ENCODE measurements around the gene OMA1.

DNA sequence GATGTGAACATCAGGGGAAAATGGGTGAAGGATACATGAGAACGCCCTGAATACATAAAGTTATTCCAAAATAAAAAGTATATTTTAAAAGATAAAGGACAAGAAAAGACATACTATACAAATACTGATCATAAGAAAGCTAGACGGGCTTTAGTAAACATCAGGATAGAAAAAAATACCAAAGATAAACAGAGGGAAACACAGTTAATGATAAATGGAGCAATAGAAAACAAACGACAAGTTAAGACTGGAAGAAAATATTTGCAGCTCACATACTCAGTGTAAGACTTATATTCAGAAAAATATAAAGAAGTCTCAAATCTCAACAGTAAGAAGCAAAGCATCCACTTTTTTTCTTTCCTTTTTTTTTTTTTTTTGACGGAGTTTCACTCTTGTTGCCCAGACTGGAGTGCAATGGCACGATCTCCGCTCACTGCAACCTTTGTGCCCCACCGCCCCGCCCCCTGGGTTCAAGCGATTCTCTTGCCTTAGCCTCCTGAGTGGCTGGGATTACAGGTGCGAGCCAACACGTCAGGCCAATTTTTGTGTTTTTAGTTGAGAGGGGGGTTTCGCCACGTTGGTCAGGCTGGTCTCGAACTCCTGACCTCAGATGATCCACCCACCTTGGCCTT is 94.8 kb downstream of the OMA1 start:
- TF ChIP-seq, protein P1, sequence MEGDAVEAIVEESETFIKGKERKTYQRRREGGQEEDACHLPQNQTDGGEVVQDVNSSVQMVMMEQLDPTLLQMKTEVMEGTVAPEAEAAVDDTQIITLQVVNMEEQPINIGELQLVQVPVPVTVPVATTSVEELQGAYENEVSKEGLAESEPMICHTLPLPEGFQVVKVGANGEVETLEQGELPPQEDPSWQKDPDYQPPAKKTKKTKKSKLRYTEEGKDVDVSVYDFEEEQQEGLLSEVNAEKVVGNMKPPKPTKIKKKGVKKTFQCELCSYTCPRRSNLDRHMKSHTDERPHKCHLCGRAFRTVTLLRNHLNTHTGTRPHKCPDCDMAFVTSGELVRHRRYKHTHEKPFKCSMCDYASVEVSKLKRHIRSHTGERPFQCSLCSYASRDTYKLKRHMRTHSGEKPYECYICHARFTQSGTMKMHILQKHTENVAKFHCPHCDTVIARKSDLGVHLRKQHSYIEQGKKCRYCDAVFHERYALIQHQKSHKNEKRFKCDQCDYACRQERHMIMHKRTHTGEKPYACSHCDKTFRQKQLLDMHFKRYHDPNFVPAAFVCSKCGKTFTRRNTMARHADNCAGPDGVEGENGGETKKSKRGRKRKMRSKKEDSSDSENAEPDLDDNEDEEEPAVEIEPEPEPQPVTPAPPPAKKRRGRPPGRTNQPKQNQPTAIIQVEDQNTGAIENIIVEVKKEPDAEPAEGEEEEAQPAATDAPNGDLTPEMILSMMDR (IDR thresholded peaks at IDR 0.05): no peak
- TF ChIP-seq POLR2A (IDR thresholded peaks at IDR 0.05): no peak
- no peak for TF ChIP-seq POLR2AphosphoS5 (IDR thresholded peaks at IDR 0.05)
- TF ChIP-seq EP300 (IDR thresholded peaks at IDR 0.05): no peak

Measured in sigmoid colon (tissue), 4 donors.